Osteocyte (in vitro differentiated cells): ENCODE results near the gene NLGN3. TPM values are rescaled to one million over a fixed set of nuclear protein-coding genes. Genes with fewer than 3 reads are reported as not detected.

Experiments
- DNase-seq: peaks from one replicate; pipeline ENCODE4 v3.0.0; 2021; ENCODE audit warnings: mixed read lengths; ENCODE audit not compliant: unreplicated experiment; ENCODE audit errors: extremely low spot score
- H3K27ac Mint-ChIP-seq: one replicate; pipeline ENCODE4 v1.8.0; 2021; ENCODE audit warnings: mild to moderate bottlenecking, mixed read lengths; ENCODE audit not compliant: unreplicated experiment
- H3K27me3 Mint-ChIP-seq: one replicate; pipeline ENCODE4 v1.8.0; 2021; ENCODE audit warnings: mixed read lengths; ENCODE audit not compliant: unreplicated experiment
- H3K36me3 Mint-ChIP-seq: one replicate; pipeline ENCODE4 v1.8.0; 2021; ENCODE audit warnings: mixed read lengths; ENCODE audit not compliant: unreplicated experiment
- H3K4me1 Mint-ChIP-seq: one replicate; pipeline ENCODE4 v1.8.0; 2021; ENCODE audit warnings: mixed read lengths; ENCODE audit not compliant: unreplicated experiment
- H3K4me3 Mint-ChIP-seq: one replicate; pipeline ENCODE4 v1.8.0; 2021; ENCODE audit warnings: mild to moderate bottlenecking, moderate library complexity, mixed read lengths; ENCODE audit not compliant: unreplicated experiment
- H3K9me3 Mint-ChIP-seq: one replicate; pipeline ENCODE4 v1.8.0; 2021; ENCODE audit warnings: mixed read lengths; ENCODE audit not compliant: unreplicated experiment
- CTCF ChIP-seq: fragments of 200-600 bp; sonication (generic); IDR thresholded peaks from 2 replicates; pipeline ENCODE4 v1.5.0; 2021; ENCODE audit warnings: antibody characterized with exemption, mild to moderate bottlenecking, moderate library complexity
- total RNA-seq: library from RNA; stranded (reverse); gene quantifications from 2 replicates; pipeline ENCODE4 v1.2.1, GENCODE V29; 2021

Gene NLGN3
- total RNA-seq, 1 donor from 2014 or later: 0.51 TPM

- peak overlapping the region; percentile 93 for H3K27ac Mint-ChIP-seq
Observed at GRCh38 chrX:71181558-71181909, 36.9 kb downstream of the NLGN3 start.

GRCh38 chrX:71181910-71182799 is 37.5 kb downstream of the NLGN3 start:
- Mint-ChIP-seq H3K27me3 (no peaks in the 10 kb centered on the region), H3K36me3 (no peaks in the 10 kb centered on the region), H3K4me1 (peaks cover 5% of the 10 kb centered on the region), H3K4me3 (peak overlapping the region; percentile 75), H3K9me3 (no peaks in the 10 kb centered on the region), H3K27ac (peak overlapping the region; percentile 93)
- TF ChIP-seq CTCF: no peak
- peak; percentile 92 for DNase-seq

More at GRCh38 chrX:71181558-71181909, 36.9 kb downstream of the NLGN3 start:
- no peak for DNase-seq
- no peaks in the 10 kb centered on the region for H3K36me3 Mint-ChIP-seq
- no peaks in the 10 kb centered on the region for H3K27me3 Mint-ChIP-seq
- H3K9me3 Mint-ChIP-seq: no peaks in the 10 kb centered on the region
- TF ChIP-seq CTCF: no peak
- peaks cover 5% of the 10 kb centered on the region for H3K4me1 Mint-ChIP-seq
- peak overlapping the region; percentile 75 for H3K4me3 Mint-ChIP-seq

GRCh38 chrX:71182871-71183270 is 38.2 kb downstream of the NLGN3 start:
- TF ChIP-seq CTCF: no peak
- DNase-seq: no peak
- Mint-ChIP-seq H3K9me3 (no peaks in the 10 kb centered on the region), H3K27ac (peak overlapping the region; percentile 93), H3K4me1 (peaks cover 5% of the 10 kb centered on the region), H3K36me3 (no peaks in the 10 kb centered on the region), H3K4me3 (peak overlapping the region; percentile 75), H3K27me3 (no peaks in the 10 kb centered on the region)

- H3K27ac Mint-ChIP-seq: no peak overlapping the region
- no peaks in the 10 kb centered on the region for H3K27me3 Mint-ChIP-seq
- DNase-seq: no peak
- no peak overlapping the region for H3K4me3 Mint-ChIP-seq
- no peaks in the 10 kb centered on the region for H3K36me3 Mint-ChIP-seq
- no peak for TF ChIP-seq CTCF
- H3K4me1 Mint-ChIP-seq: peaks cover 5% of the 10 kb centered on the region
- no peaks in the 10 kb centered on the region for H3K9me3 Mint-ChIP-seq
Observed at GRCh38 chrX:71183341-71183740, 38.7 kb downstream of the NLGN3 start.

GRCh38 chrX:71184092-71184491 is 39.5 kb downstream of the NLGN3 start:
- no peak for DNase-seq
- H3K36me3 Mint-ChIP-seq: no peaks in the 10 kb centered on the region
- peaks cover 5% of the 10 kb centered on the region for H3K4me1 Mint-ChIP-seq
- no peak for TF ChIP-seq CTCF
- H3K27me3 Mint-ChIP-seq: no peaks in the 10 kb centered on the region
- no peak overlapping the region for H3K27ac Mint-ChIP-seq
- no peak overlapping the region for H3K4me3 Mint-ChIP-seq
- no peaks in the 10 kb centered on the region for H3K9me3 Mint-ChIP-seq
